ENCODE results near the gene TBC1D17. TPM values are rescaled to one million over a fixed set of nuclear protein-coding genes. Genes with fewer than 3 reads are reported as not detected.

TBC1D17 gene
- total and polyA plus RNA-seq, 2 of the 13 experiments (the other 11 are each of a cell fraction or from before 2014, with no cell fraction given): 9.7 to 16.9 TPM

- TF ChIP-seq, protein P1, sequence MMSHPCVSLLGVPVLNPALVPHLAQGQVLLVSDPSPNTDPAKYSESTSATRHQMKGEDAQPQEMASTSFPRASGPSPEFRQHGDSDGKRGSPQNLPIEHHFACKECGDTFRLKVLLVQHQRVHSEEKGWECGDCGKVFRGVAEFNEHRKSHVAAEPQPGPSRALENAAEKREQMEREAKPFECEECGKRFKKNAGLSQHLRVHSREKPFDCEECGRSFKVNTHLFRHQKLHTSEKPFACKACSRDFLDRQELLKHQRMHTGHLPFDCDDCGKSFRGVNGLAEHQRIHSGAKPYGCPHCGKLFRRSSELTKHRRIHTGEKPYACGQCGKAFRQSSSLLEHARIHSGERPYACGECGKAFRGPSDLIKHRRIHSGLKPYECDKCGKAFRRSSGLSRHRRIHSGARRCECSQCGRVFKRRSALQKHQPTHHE (CRISPR knock-in tag; IDR thresholded peaks at IDR 0.05; ENCODE audit: borderline replicate concordance): peak; percentile 72; the same call in 1 of the 2 replicates
- TF ChIP-seq MYNN (CRISPR knock-in tag; IDR thresholded peaks at IDR 0.05; ENCODE audit: low read depth): no peak
- TF ChIP-seq SMAD1 (CRISPR knock-in tag; IDR thresholded peaks at IDR 0.05; ENCODE audit: borderline replicate concordance, low read depth): no peak
- TF ChIP-seq ZNF414 (CRISPR knock-in tag; IDR thresholded peaks at IDR 0.05): peak; percentile 90; the same call in 1 of the 2 replicates
- TF ChIP-seq TSC22D2 (CRISPR knock-in tag; IDR thresholded peaks at IDR 0.05; ENCODE audit: borderline replicate concordance): 0 out of 2 replicates have a peak, but pooled peaks have one; percentile 18
- no peak for TF ChIP-seq ZFP41 (CRISPR knock-in tag; IDR thresholded peaks at IDR 0.05; ENCODE audit: borderline replicate concordance)
- TF ChIP-seq, protein P2, sequence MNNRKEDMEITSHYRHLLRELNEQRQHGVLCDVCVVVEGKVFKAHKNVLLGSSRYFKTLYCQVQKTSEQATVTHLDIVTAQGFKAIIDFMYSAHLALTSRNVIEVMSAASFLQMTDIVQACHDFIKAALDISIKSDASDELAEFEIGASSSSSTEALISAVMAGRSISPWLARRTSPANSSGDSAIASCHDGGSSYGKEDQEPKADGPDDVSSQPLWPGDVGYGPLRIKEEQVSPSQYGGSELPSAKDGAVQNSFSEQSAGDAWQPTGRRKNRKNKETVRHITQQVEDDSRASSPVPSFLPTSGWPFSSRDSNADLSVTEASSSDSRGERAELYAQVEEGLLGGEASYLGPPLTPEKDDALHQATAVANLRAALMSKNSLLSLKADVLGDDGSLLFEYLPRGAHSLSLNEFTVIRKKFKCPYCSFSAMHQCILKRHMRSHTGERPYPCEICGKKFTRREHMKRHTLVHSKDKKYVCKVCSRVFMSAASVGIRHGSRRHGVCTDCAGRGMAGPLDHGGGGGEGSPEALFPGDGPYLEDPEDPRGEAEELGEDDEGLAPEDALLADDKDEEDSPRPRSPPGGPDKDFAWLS (CRISPR knock-in tag; IDR thresholded peaks at IDR 0.05; ENCODE audit: borderline replicate concordance): no peak
- TF ChIP-seq SRY (CRISPR knock-in tag; IDR thresholded peaks at IDR 0.05): 0 out of 2 replicates have a peak, but pooled peaks have one; percentile 39
- TF ChIP-seq, protein P3, sequence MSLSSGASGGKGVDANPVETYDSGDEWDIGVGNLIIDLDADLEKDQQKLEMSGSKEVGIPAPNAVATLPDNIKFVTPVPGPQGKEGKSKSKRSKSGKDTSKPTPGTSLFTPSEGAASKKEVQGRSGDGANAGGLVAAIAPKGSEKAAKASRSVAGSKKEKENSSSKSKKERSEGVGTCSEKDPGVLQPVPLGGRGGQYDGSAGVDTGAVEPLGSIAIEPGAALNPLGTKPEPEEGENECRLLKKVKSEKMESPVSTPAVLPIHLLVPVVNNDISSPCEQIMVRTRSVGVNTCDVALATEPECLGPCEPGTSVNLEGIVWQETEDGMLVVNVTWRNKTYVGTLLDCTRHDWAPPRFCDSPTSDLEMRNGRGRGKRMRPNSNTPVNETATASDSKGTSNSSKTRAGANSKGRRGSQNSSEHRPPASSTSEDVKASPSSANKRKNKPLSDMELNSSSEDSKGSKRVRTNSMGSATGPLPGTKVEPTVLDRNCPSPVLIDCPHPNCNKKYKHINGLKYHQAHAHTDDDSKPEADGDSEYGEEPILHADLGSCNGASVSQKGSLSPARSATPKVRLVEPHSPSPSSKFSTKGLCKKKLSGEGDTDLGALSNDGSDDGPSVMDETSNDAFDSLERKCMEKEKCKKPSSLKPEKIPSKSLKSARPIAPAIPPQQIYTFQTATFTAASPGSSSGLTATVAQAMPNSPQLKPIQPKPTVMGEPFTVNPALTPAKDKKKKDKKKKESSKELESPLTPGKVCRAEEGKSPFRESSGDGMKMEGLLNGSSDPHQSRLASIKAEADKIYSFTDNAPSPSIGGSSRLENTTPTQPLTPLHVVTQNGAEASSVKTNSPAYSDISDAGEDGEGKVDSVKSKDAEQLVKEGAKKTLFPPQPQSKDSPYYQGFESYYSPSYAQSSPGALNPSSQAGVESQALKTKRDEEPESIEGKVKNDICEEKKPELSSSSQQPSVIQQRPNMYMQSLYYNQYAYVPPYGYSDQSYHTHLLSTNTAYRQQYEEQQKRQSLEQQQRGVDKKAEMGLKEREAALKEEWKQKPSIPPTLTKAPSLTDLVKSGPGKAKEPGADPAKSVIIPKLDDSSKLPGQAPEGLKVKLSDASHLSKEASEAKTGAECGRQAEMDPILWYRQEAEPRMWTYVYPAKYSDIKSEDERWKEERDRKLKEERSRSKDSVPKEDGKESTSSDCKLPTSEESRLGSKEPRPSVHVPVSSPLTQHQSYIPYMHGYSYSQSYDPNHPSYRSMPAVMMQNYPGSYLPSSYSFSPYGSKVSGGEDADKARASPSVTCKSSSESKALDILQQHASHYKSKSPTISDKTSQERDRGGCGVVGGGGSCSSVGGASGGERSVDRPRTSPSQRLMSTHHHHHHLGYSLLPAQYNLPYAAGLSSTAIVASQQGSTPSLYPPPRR (CRISPR knock-in tag; IDR thresholded peaks at IDR 0.05; ENCODE audit: borderline replicate concordance): peak; percentile 51; the same call in 1 of the 2 replicates
- TF ChIP-seq ZNF670 (CRISPR knock-in tag; IDR thresholded peaks at IDR 0.05; ENCODE audit: borderline replicate concordance): no peak
- TF ChIP-seq ZNF543 (CRISPR knock-in tag; IDR thresholded peaks at IDR 0.05): no peak; the same call in 1 of the 2 replicates
- TF ChIP-seq ONECUT2 (CRISPR knock-in tag; IDR thresholded peaks at IDR 0.05): no peak
- no peak for TF ChIP-seq CC2D1A (CRISPR knock-in tag; IDR thresholded peaks at IDR 0.05)
- TF ChIP-seq SNAPC4 (CRISPR knock-in tag; IDR thresholded peaks at IDR 0.05): no peak; the same call in 1 of the 2 replicates
These were observed 981 bp upstream of the TBC1D17 start (continued) for GRCh38 chr19:49876422-49877019.
